Tibial nerve (tissue), 4 donors: Measurements from ENCODE around the gene MARS1. TPM values are rescaled to one million over a fixed set of nuclear protein-coding genes. Genes with fewer than 3 reads are reported as not detected.

ENCODE experiments used
- DNase-seq, 2 donors: peaks; one replicate each; pipeline ENCODE4 v3.0.0-alpha.2; 2019; ENCODE audit warnings: low spot score in 2 of 2
- H3K27ac ChIP-seq, 4 donors: fragments of 200-600 bp; sonication (generic) in 3 of 4; one replicate each; pipeline ENCODE4 v1.5.1; 2017 to 2019; ENCODE audit warnings: mild to moderate bottlenecking in 1 of 4
- H3K27me3 ChIP-seq, 2 donors: fragments of 200-600 bp; sonication (generic) in 1 of 2; one replicate each; pipeline versions ENCODE4 v1.5.1 to v1.6.0; 2017 to 2019
- H3K36me3 ChIP-seq, 3 donors: fragments of 200-600 bp; sonication (generic); one replicate each; pipeline ENCODE4 v1.5.1; 2018 to 2019
- H3K4me1 ChIP-seq, 4 donors: fragments of 200-600 bp; sonication (generic) in 3 of 4; one replicate each; pipeline ENCODE4 v1.5.1; 2017 to 2019
- H3K4me3 ChIP-seq, 4 donors: fragments of 200-600 bp; sonication (generic) in 3 of 4; one replicate each; pipeline ENCODE4 v1.5.1; 2017 to 2019; ENCODE audit warnings: mild to moderate bottlenecking in 1 of 4, moderate library complexity in 1 of 4
- H3K9me3 ChIP-seq, 4 donors: fragments of 200-600 bp; sonication (generic) in 3 of 4; one replicate each; pipeline ENCODE4 v1.5.1; 2017 to 2019
- CTCF ChIP-seq, 5 experiments: fragments of 200-600 bp in 3 of 5; fragments of 450-650 bp in 2 of 5; sonication (generic) in 3 of 5; IDR thresholded peaks; one replicate each; pipeline ENCODE4 v1.5.1; 2016 to 2019; ENCODE audit warnings: antibody characterized with exemption in 5 of 5, mild to moderate bottlenecking in 3 of 5, moderate library complexity in 2 of 5
- EP300 ChIP-seq, 2 donors: sonication (generic); formaldehyde crosslinking; IDR thresholded peaks; one replicate each; pipeline ENCODE4 v1.6.1; 2017; ENCODE audit warnings: antibody characterized with exemption in 2 of 2, mild to moderate bottlenecking in 1 of 2
- POLR2A ChIP-seq, 2 donors: fragments of 450-650 bp; IDR thresholded peaks; one replicate each; pipeline ENCODE4 v1.6.1; 2017; ENCODE audit warnings: antibody characterized with exemption in 2 of 2, mild to moderate bottlenecking in 2 of 2, moderate library complexity in 2 of 2
- WGBS, 2 donors: methylation state at CpG; one replicate each; pipeline ENCODE4 v1.1.5; 2018; 5-methylcytosine and 5-hydroxymethylcytosine counted together
- total RNA-seq, 4 donors: library from RNA; depleted of rRNA; stranded (reverse); fragments of >200 nt; gene quantifications; one replicate each; pipeline ENCODE4 v1.1.0, GENCODE V29; 2016

Gene MARS1
- total RNA-seq, 4 donors from 2014 or later = 53.5 to 101 (median 74.2) TPM

DNA sequence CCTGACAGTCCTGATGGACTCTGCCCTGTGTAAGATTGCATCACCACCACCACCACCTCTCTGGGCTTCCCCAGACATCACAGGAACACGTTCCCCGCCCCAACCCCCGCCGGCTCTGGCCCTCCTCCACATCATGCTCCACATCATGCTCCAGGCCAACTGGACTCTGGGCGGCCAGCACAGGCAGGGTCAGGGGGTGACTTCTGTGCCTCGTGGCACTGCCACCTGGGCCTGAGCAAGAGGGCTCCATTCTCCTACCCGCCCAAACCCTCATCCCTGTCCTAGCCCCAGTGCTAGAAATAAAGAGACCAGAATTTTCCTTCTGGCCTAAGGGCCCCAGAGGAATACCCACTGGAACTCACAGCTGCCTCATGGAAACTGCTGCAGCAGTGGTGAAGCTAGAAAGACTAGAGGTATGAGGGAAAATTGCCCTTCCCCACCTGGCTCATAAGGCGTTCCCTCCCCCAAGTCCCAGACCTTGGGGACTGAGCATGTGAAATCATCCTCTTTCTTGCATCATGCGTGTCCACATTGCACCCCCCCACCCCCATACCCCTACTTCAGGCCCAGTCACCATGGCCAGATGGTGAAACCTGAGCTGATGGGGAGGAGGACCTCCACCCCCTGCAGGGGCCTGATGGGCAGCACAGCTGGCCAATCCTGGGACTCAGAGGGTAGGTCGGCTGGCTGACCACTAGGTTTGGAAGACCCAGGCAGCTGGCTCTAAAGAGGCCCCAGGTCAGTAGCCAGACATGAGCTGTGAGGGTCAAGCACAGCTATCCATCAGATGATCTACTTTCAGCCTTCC is 33.1 kb upstream of the MARS1 start, which contains the start of gene INHBE:
Gene INHBE, plus strand, starts transcription at position 742 of the 808 bp plus-strand sequence. CDS start 230 bp downstream, outside the sequence.
- WGBS, 2 donors = 43 to 54% methylated on average over 9 to 10 of the region's 10 CpGs
- H3K27ac ChIP-seq = no peak within 1 kb of the TSS
- peaks cover 0 to 19% (median 6%) of the 10 kb centered on the region in 4 donors for H3K4me1 ChIP-seq
- TF ChIP-seq EP300 (IDR thresholded peaks at IDR 0.05) (no peak), CTCF (IDR thresholded peaks at IDR 0.05) (no peak), POLR2A (IDR thresholded peaks at IDR 0.05) (no peak)
- H3K36me3 ChIP-seq = no peaks in the 10 kb centered on the region
- DNase-seq = no peak
- no peaks in the 10 kb centered on the region for H3K9me3 ChIP-seq
- H3K27me3 ChIP-seq = peaks cover 0 to 6% of the 10 kb centered on the region in 2 donors
- H3K4me3 ChIP-seq = no peak within 1 kb of the TSS

DNA sequence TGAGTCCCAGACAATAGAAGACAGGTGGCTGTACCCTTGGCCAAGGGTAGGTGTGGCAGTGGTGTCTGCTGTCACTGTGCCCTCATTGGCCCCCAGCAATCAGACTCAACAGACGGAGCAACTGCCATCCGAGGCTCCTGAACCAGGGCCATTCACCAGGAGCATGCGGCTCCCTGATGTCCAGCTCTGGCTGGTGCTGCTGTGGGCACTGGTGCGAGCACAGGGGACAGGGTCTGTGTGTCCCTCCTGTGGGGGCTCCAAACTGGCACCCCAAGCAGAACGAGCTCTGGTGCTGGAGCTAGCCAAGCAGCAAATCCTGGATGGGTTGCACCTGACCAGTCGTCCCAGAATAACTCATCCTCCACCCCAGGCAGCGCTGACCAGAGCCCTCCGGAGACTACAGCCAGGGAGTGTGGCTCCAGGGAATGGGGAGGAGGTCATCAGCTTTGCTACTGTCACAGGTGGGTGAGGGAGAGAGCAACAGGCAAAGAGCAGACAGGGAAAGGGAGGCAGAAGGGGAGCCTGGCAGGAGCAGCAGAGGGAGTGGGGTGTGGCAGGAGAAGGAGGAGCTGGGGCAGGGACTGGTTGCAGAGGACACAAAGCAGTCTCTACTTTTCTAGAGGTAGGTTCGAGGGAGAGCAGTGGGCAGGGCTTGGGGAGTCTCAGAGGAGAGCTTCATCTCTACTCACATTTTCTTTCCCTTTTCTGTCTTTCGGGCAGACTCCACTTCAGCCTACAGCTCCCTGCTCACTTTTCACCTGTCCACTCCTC is 32.3 kb upstream of the MARS1 start:
- TF ChIP-seq CTCF (IDR thresholded peaks at IDR 0.05) = no peak
- no peak for TF ChIP-seq EP300 (IDR thresholded peaks at IDR 0.05)
- no peak for TF ChIP-seq POLR2A (IDR thresholded peaks at IDR 0.05)
- peaks cover 0 to 6% of the 10 kb centered on the region in 2 donors for H3K27me3 ChIP-seq
- no peaks in the 10 kb centered on the region for H3K36me3 ChIP-seq
- WGBS, 2 donors = 49 to 54% methylated on average over 7 to 10 of the region's 10 CpGs
- no peak for DNase-seq
- H3K4me1 ChIP-seq = peaks cover 0 to 27% (median 12%) of the 10 kb centered on the region in 4 donors
- no peak overlapping the region for H3K27ac ChIP-seq
- H3K9me3 ChIP-seq = no peaks in the 10 kb centered on the region
- no peak overlapping the region for H3K4me3 ChIP-seq

DNA sequence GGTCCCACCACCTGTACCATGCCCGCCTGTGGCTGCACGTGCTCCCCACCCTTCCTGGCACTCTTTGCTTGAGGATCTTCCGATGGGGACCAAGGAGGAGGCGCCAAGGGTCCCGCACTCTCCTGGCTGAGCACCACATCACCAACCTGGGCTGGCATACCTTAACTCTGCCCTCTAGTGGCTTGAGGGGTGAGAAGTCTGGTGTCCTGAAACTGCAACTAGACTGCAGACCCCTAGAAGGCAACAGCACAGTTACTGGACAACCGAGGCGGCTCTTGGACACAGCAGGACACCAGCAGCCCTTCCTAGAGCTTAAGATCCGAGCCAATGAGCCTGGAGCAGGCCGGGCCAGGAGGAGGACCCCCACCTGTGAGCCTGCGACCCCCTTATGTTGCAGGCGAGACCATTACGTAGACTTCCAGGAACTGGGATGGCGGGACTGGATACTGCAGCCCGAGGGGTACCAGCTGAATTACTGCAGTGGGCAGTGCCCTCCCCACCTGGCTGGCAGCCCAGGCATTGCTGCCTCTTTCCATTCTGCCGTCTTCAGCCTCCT is 31.6 kb upstream of the MARS1 start:
- H3K9me3 ChIP-seq = no peaks in the 10 kb centered on the region
- H3K4me3 ChIP-seq = no peak overlapping the region
- peak in 3 of 5 experiments; percentile 29 to 43 (median 41) for TF ChIP-seq CTCF (IDR thresholded peaks at IDR 0.05)
- TF ChIP-seq EP300 (IDR thresholded peaks at IDR 0.05) = no peak
- no peaks in the 10 kb centered on the region for H3K36me3 ChIP-seq
- peaks cover 0 to 6% of the 10 kb centered on the region in 2 donors for H3K27me3 ChIP-seq
- no peak for DNase-seq
- 41 to 47% methylated on average over 10 to 15 of the region's 15 CpGs for WGBS, 2 donors
- H3K27ac ChIP-seq = peak overlapping the region in 1 of 4 donors; percentile 7
- H3K4me1 ChIP-seq = peaks cover 0 to 33% (median 19%) of the 10 kb centered on the region in 4 donors

GRCh38 chr12:57456737-57457490 is 31.0 kb upstream of the MARS1 start:
- DNase-seq = no peak

More at GRCh38 chr12:57456737-57457490, 31.0 kb upstream of the MARS1 start:
- WGBS, 2 donors = 92 to 96% methylated on average over 6 of the region's 6 CpGs
- TF ChIP-seq EP300 (IDR thresholded peaks at IDR 0.05) (no peak), CTCF (IDR thresholded peaks at IDR 0.05) (no peak), POLR2A (IDR thresholded peaks at IDR 0.05) (no peak)
- peaks cover 0 to 38% (median 23%) of the 10 kb centered on the region in 4 donors for H3K4me1 ChIP-seq
- H3K27me3 ChIP-seq = peaks cover 0 to 6% of the 10 kb centered on the region in 2 donors
- no peaks in the 10 kb centered on the region for H3K9me3 ChIP-seq
- peak overlapping the region in 1 of 4 donors; percentile 7 for H3K27ac ChIP-seq
- no peaks in the 10 kb centered on the region for H3K36me3 ChIP-seq
- no peak overlapping the region for H3K4me3 ChIP-seq
